OCI-LY7 (cell line): ENCODE measurements around the gene BEAN1.
"Not testable (repeated sequence)": the region's sequence is repeated elsewhere in the genome, so short reads cannot be mapped to it uniquely, and the experiment has no call there.

Source experiments
- EZH2phosphoT487 ChIP-seq: fragments of 200-600 bp; sonication (generic); IDR thresholded peaks from 2 replicates; pipeline ENCODE4 v1.6.1; 2018; ENCODE audit warnings: low read depth, borderline replicate concordance, mild to moderate bottlenecking, mixed run types, antibody characterized with exemption, low read length, moderate library complexity, mixed read lengths
- TF ChIP-seq, protein P1 (sequence below): fragments of 200-600 bp; sonication (generic); conservative IDR thresholded peaks from 2 replicates; pipeline ENCODE4 v1.5.1; 2014; ENCODE audit warnings: mild to moderate bottlenecking, antibody characterized with exemption, low read length, moderate library complexity, mixed read lengths

DNA sequence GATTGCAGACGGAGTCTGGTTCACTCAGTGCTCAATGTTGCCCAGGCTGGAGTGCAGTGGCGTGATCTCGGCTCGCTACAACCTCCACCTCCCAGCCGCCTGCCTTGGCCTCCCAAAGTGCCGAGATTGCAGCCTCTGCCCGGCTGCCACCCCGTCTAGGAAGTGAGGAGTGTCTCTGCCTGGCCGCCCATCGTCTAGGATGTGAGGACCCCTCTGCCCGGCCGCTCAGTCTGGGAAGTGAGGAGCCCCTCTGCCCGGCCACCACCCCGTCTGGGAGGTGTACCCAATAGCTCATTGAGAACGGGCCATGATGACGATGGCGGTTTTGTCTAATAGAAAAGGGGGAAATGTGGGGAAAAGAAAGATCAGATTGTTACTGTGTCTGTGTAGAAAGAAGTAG, 87.3 kb downstream of the BEAN1 start:
- TF ChIP-seq, protein P1, sequence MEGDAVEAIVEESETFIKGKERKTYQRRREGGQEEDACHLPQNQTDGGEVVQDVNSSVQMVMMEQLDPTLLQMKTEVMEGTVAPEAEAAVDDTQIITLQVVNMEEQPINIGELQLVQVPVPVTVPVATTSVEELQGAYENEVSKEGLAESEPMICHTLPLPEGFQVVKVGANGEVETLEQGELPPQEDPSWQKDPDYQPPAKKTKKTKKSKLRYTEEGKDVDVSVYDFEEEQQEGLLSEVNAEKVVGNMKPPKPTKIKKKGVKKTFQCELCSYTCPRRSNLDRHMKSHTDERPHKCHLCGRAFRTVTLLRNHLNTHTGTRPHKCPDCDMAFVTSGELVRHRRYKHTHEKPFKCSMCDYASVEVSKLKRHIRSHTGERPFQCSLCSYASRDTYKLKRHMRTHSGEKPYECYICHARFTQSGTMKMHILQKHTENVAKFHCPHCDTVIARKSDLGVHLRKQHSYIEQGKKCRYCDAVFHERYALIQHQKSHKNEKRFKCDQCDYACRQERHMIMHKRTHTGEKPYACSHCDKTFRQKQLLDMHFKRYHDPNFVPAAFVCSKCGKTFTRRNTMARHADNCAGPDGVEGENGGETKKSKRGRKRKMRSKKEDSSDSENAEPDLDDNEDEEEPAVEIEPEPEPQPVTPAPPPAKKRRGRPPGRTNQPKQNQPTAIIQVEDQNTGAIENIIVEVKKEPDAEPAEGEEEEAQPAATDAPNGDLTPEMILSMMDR: not testable (repeated sequence)
- TF ChIP-seq EZH2phosphoT487: not testable (repeated sequence)
